Bone marrow (tissue), 2 donors: ENCODE data around the gene TSC22D4.

Experiments used
- DNase-seq, 2 donors: peaks; one replicate each; lab custom pipeline; 2025; lab: John Stamatoyannopoulos, UW

Gene TSC22D4

GRCh38 chr7:100492738-100493475 lies 13.9 kb upstream of the TSC22D4 start:
- no peak for DNase-seq

DNA sequence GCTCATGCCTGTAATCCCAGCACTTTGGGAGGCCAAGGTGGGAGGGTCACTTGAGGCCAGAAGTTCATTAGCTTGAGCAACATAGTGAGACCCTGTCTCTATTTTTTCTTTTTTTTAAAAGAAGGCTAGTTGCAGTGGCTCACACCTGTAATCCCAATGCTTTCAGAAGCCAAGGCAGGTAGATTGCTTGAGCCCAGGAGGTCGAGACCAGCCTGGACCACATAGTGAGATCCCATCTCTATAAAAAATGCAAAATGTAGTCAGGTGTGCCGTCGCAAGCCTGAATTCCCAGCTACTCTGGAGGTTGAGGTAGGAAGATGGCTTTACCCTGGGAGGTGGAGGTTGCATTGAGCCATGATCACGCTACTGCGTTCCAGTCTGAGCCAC lies 12.2 kb upstream of the TSC22D4 start:
- DNase-seq = no peak

DNA sequence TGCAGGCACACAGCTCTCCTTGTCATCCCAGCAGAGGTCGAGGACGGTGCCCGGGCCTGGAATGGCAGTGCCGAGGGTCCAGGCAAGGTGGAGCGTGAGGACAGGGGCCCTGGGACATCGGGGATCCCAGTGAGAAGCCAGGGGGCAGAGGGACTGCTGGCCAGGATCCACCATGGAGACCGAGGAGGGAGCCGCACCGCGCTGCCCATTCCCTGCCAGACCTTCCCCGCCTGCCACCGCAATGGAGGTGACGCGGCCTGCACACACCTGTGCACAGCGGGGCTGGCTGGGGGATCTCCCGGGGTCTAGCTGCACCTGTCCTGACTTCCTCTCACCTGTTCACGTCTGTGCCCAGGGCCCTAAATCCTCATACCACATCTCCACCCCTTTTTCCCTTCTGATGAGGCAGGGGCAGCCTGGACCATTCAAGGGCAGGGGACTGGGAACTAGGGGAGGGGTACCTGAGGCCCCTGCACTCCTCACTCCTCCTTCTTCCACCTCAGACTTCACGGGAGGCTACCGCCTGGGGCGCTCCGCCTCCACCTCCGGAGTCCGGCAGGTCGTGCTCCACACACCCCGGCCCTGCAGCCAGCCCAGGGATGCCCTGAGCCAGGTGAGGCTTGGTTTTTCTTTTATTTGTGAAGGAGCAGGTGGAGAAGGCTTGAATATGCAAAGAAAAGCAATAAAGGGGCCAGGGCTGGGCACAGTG lies 11.6 kb upstream of the TSC22D4 start:
- DNase-seq = no peak

- DNase-seq = no peak
These were observed 10.8 kb upstream of the TSC22D4 start for GRCh38 chr7:100489824-100490223.

DNA sequence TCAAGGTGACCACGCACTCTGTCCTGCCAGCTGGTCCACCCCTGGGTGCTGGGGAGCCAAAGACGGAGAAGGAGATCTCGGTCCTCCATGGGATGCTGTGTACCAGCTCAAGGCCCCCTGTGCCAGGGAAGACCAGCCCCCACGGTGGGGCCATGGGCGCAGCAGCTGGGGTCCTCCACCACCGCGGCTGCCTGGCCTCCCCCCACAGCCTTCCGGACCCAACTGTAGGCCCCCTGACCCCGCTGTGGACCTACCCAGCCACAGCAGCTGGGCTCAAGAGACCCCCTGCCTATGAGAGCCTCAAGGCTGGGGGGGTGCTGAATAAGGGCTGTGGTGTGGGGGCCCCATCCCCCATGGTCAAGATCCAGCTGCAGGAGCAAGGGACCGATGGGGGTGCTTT lies 10.1 kb upstream of the TSC22D4 start:
- DNase-seq = no peak

DNA sequence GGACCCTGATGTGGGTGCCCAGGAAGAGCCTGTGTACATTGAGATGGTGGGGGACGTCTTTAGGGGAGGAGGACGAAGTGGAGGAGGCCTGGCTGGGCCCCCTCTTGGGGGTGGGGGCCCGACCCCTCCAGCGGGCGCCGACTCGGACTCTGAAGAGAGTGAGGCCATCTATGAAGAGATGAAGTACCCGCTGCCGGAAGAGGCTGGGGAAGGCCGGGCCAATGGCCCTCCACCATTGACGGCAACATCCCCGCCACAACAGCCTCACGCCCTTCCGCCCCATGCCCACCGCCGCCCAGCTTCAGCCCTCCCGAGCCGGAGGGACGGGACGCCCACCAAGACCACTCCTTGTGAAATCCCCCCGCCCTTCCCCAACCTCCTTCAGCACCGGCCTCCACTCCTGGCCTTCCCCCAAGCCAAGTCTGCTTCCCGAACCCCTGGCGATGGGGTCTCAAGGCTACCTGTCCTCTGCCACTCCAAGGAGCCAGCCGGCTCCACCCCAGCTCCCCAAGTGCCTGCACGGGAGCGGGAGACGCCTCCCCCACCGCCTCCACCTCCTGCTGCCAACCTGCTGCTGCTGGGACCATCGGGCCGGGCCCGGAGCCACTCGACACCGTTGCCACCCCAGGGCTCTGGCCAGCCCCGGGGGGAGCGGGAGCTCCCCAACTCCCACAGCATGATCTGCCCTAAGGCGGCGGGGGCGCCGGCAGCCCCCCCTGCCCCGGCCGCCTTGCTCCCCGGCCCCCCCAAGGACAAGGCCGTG lies 9.5 kb upstream of the TSC22D4 start:
- no peak for DNase-seq

DNA sequence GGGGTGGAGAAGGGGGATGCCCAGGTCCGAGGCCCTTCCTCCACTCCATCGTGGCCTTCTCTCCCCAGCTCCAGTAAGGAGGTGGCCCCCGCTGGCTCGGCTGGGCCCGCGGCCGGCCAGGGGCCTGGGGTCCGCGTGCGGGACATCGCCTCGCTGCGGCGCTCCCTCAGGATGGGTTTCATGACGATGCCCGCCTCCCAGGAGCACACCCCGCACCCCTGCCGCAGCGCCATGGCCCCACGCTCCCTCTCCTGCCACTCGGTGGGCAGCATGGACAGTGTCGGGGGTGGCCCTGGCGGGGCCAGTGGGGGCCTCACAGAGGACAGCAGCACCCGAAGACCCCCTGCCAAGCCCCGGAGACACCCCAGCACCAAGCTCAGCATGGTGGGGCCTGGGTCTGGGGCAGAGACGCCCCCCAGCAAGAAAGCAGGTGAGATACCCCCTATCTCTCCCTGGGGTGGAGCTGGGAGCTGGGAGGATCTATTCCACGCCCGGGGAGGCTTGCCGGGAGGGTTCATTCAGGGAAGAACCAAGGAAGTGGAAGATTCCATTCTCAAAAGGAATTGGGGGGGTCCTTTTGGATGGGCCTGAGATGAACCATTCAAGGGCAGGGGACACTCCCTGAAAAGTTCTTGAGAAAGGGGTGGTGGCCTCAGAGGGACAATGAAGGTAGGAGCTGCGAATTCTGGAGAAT lies 7.9 kb upstream of the TSC22D4 start:
- DNase-seq = no peak

DNA sequence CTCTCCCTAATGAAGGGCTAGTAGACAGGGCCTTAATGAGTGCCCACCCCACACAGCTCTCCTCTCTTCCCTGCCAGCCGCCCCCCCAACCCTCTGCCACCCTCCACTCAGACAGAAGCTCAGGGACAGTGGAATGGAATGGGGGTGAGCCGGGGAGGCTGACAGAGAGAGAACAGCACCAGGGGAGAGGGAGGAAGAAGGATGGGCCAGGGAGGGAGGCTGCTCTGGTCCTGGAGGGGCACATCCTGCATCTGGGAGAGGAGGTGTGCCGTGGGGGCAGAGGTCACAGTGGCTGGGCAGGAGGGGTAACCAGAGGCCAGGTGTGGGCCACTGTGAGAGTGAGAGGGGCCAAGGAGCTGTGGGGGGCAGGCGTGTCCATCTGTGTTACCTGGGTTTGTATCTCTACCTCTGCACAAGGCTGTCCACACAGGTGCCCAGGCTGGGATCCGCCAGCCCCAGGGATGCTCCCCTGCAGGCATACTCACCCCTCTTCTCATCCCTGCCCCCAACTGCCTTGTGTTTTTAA lies 7.2 kb upstream of the TSC22D4 start:
- no peak for DNase-seq

DNA sequence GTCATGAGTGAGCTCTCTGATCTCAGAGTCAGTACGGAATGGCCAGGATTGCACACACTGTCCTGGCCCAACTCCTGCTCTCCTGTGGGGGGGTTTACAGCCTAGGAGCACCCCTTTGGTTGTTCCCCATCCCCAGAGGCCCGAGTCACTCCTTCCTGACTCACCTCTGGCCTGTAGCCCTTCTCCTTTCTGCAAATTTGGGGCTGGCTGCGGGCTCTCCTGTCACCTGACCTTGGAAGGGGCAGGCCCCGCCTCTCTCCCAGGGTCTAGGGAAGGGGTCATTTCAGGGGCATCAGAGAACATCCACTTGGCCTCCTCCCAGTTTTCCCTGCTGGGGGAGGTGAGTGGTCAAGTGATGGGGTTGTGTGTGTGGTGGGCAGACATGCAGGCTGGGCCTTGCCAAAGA lies 6.5 kb upstream of the TSC22D4 start:
- DNase-seq = no peak

- DNase-seq = no peak
These were observed 5.6 kb upstream of the TSC22D4 start for GRCh38 chr7:100484673-100485045.

GRCh38 chr7:100483722-100484672 lies 5.0 kb upstream of the TSC22D4 start, which contains the start of gene NYAP1:
Gene NYAP1 (plus strand): TSS chr7:100483927. CDS start chr7:100485312, 1,385 bp downstream.
- peak in 1 of 2 donors; percentile 34 for DNase-seq

- peak; percentile 39 for DNase-seq
These were observed 4.2 kb upstream of the TSC22D4 start for GRCh38 chr7:100483090-100483721.

DNA sequence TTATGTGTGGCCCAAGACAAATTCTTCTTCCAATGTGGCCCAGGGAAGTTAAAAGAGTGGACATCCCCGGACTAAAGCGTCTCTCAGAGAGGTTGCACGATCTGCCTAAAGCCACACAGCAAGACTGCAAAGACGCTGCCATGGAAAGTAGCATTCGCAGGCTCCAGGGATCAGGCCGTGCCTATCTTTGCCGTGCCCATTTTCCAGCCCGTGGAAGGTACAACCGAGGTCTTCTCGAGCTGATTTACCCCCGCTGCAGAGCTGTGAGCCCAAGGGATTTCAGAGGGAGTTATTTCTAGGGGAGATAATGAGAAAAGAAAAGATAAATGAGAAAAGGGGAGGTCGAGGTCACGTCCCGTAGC lies 3.7 kb upstream of the TSC22D4 start:
- no peak for DNase-seq

GRCh38 chr7:100481466-100481865 lies 2.5 kb upstream of the TSC22D4 start:
- DNase-seq = no peak

GRCh38 chr7:100477871-100478267 lies 1.1 kb downstream of the TSC22D4 start:
- DNase-seq = no peak

DNA sequence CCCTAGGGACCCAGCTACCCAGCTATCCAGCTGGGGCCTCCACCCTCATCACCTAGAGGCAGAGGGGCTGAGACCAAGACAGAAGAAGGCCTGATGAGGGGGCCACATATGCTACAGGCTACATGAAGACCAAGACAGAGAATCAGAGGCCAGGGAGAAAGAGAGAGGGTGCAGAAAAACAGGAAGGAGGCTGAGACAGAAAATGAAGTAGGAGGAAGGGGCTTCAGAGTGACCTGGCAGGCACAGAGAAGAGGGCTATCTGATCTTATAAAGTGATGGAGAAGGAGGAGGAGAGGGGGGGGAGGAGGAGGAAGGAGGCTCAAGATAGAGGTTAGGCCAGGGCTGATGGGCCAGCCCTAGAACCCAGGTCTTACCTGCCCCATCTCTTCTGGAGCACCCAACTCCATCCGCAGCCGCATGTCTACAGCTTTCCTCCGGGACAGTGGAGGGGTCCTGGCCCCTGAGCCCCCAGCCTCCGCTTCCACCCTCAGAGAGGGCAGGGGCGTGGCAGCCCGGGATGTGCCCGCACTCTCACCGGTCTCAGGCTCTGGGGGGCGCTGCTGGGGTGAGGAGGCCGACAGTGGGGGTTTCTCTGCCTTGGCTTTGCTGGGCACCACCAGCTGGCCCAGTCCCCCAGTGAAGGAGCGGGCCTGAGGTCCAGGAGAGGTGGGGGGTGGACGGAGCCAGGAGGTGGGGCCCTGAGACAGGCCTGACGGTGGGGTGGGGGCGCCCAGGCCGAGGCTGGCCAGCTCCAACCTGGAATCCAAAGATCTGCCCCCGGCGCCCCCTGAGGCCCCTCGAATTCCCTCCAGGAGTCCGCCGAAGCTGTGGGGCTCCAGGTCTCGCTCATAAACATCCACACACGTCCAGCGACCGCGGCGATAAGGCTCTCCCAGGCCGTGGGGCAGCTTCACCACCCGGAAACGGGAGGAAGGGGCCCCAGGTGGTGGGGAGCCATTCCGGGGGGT lies 1.8 kb downstream of the TSC22D4 start:
- no peak for DNase-seq

GRCh38 chr7:100476101-100476780 lies 2.8 kb downstream of the TSC22D4 start:
- peak in 1 of 2 donors; percentile 18 for DNase-seq

- DNase-seq = no peak
These were observed 3.5 kb downstream of the TSC22D4 start for GRCh38 chr7:100475549-100475948.
